HG02943 (cell line): ENCODE measurements around the gene TBC1D22A.

ENCODE experiments used
- ATAC-seq: cut with Tn5 transposase; IDR thresholded peaks from one replicate; pipeline ENCODE4 v1.9.1; 2021; ENCODE audit warnings: mild to moderate bottlenecking, low read depth, moderate library complexity; ENCODE audit not compliant: unreplicated experiment

Gene TBC1D22A

DNA sequence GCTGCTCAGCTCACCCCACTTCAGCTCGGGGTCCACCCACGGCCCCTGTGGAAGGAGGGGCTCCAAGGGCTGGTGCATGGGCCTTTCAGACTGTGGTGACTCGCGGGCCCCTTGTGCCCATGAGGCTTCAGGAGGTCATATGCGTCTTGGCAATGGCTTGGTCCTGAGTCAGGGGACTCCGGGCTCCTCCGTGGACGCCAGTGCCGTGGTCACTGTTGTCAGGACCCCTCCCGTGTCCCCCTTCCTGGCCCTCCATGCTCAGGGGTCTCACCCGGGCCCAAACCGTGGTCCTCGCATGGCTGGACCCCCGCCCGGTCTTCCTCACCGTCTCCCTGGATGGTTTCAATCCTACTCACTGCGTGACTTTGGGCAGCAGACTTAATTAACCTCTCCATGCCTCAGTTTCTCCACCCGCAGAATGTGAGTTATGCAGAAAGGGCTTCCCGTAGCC is 436.4 kb downstream of the TBC1D22A start:
- no peak for ATAC-seq

DNA sequence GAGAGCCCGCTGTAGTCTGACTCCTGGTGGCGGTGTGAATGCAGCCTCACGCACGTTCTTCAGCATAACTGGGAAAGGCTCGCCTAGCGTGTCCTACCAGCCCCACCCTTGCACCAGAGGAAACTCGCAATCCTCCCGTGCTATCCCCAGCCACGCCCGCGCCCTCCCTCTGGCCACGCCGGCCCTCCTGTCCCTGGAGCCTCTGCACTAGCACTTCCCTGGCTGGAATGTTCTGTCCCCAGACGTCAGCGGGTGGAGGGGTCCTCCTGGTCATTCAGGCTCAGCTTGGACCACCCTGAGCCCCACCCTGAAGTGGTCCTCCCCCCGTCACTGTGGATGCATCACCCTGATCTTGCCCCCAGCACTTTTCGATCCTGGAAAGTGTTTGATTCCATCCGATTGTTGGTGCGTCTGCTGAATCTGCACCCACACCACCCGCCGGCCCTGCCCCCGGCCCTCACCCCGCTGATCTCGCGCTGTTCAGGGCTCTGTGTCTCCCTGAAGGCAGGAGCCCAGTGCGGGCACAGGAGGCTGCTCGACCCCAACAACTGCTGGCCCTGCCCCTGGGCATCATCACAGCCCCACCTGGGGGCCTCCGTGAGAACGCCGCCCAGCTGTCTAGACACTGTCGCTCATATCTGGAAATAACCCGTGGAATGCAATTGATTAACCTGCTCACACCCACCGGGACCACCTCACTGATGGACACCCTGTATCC is 437.0 kb downstream of the TBC1D22A start:
- ATAC-seq = no peak

DNA sequence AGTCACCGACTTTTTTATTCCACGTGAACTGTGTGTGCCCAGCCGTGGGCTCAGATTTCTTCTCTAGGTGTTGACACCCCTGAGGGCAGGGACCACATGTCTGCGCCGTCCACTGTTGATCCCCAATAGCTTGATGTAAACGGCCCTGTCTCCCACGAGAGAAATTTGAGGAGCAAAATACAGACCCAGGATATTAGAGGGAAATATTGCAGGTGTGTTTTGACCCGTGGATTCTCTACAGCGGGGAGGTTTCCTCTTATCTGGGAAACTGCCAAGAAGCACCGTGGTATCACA is 437.5 kb downstream of the TBC1D22A start:
- no peak for ATAC-seq

DNA sequence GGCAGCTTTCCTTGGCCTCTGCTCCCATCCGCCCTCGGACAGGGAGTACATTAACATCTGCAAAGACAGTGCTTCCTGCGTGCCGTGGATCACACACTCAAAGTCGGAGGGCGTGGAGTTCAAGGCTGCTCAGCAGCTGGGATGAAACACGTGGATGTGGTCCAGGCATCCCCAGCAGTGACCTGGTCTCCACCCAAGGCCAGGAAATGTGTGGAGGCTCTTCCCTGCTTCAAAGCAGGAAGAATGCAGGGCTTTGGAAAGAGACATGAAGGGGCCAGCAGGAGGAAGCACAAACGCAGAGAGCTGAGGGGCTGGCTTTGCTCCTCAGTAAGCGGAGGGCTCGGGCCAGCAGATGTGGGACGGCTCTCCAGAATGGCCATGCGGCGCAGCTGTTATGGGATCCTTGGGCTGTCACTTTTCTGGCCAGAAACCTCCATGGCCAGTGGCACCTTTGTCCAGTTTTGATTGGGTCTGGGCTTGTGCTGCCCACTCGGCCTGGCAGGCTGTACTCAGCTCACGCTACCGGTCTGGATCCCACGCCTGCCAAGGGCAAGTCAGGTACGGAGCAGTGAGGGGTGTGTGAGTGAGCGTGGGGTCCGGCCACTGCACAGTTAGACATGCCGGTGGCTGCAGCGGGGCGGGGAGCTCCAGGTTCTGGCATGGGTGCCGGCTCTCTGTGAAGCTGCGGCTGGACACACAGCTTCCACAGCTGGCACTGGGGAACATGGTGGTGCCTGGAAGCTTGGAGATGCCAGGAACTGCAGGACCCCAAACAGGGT is 438.0 kb downstream of the TBC1D22A start:
- ATAC-seq = no peak

DNA sequence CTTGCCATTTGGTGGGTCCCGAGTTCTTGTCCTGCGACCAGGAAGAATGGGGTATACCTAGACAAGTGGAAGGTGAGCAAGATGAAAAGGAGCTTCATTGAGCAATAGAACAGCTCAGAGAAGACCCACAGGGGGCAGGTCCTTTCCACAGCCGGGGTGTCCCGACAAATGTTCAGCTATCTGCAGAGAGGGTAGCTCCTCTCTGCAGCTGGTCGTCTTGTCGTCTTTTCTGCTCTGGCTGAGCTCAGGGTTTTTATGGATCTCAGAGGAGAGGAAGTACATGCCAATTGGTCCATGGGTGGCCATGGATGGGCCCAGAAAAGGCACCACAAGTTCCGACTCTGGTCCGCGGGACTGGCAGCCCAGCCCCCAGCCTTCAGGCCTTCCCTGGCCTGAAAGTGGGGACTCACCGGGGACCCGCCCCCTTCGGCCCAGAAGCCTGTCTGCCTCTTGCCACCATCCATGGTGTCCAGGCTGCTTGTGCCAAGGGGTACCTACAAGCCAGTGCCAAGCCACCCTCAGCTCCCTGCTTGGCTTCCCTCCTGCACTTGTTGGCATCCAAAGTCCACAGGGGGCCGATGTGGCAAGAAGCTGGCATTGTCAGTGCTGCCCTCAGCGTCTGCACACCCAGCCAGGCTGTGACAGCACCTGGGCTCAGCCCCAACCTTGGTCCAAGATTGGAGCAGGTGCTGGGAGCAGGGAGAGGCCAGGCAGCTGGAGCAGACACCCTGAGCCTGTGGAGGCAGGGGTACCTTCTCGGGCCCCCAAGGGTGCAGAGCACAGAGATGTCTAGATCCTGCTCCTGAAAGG is 438.9 kb downstream of the TBC1D22A start:
- ATAC-seq = no peak

DNA sequence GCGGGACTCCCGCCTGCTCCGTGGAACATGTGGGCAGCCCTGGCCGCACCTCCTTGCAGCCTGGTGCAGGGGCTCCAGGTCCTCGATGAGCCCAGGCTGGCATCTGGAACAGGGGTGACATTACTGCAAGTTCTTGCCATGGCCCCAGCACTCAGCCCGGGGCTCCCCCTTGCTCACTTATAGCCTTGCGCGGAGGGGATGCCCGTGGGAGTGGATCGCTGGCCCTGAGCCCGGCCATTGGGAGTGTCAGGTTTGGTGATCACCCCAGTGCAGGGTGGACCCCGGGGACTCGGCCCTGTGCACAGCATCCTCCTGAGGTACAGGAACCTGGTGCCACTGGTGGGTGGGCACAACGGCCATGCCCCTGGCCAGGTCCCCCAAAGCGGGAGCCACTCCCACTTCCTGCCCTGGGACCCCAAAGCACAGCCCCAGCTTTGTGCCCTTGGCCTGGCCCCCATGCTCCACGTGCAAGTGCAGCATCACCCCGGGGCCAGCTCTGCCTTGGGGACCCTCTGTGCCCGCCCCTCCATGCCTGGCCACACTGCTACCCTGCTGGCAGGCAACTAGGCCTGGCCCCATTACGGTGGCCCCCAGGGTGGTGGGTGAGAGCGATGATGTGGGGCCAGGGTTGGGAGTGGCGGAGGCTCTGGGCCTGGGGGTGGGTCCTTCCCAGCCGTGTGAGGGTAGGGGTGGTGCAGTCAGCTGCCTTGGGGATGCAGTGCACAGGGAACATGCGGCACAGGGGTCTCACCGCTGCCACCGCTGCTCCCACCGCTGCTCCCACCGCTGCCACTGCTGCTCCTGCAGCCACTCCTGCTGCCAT is 439.8 kb downstream of the TBC1D22A start:
- no peak for ATAC-seq

DNA sequence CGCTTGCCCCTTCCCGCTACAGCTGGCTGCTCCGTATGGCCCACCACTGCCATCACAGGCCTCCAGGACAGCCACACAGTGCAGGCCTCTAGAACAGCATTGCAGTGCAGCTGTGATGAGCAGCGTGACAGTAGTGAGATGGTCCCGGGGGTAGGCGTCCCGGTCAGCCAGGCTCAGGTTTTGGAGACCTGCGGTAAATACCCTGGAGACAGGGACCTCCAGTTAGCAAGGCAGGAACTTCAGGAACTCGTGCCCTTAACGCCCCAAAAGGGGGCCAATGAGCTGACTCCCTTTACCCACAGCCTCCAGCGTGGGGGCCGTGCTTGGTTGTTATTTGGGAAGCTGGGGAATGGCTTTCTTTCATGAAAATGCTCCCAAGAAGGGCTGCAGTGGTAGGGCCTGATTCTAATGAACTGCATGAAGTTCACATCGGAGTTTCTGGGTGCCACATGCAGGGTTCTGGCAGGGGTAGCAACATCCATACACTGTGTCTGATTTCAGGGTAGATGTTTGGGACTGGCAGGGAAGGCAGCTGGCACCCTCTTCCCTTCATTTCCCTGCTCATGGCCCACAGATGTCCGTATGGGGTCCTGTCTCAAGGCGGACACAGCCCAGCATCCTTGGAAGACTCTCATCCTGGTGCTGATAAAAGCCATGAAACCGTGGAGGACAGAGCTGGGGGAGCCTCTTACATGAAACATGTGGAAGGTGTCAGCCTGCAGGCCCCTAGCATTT is 440.5 kb downstream of the TBC1D22A start:
- no peak for ATAC-seq

DNA sequence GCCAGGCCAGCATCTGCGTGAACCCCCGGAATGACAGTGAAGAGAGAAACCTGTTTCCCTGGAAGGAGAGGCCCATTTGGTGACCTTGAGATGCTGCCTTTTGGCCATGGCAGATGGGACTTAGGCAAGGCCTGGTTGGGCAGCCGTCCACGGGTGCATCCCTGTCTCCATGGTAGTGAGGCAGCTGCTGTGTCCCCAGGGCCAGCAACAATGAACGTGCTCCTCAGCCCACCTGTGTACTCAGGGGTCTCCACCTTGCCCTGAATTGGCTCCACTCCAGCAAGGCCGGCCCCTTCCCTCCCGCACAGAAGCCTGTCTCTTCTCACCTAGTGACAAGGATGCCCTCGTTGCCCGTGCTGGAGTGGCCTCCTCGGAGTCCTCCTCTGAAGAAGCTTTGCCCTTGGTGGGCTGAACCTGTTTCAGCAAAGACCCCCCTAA is 441.1 kb downstream of the TBC1D22A start:
- ATAC-seq = no peak

DNA sequence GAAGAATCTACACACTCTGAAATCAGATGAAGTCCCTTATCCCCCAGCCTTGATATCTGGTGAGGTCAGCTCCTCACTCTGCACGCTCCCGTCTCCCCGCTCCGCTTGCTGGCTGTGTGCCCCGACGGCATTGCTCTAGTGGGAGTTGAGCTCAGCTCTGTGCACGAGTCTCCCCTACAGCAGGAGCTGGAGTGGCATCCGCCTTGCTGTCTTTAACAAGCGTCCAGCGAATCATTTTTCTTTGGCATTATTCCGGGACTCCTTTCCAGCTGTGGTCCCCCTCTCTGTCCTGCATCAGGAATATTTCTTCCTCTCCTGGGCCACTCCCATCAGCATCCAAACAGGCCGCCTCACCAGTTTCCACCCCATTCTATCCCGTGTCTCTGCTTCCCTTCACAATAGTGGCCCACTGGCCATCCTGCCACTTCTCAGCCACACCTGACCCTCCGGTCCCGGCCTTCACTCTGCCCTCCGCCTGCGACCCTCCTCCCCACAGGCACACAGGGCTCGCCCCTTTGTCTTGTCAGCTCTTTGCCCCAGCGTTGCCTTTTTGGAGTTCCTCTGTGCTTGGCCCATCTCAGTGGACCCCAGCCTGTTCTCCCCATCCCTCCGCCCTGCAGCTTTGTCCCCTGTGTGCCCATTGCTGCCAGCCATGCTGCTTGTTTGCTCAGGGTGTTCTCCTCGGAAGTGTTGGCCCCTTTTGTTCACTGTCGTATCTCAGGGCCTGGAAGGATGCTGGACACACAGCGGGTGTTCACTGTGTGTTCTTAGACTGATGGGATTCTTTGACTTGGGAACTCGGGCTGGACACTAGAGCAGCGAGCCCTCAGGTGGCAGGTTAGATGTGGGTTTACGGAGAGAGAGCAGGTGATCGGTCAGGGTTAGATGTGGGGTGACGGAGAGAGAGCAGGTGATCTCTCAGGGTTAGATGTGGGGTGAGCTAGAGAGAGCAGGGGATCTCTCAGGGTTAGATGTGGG is 441.8 kb downstream of the TBC1D22A start:
- ATAC-seq = no peak

DNA sequence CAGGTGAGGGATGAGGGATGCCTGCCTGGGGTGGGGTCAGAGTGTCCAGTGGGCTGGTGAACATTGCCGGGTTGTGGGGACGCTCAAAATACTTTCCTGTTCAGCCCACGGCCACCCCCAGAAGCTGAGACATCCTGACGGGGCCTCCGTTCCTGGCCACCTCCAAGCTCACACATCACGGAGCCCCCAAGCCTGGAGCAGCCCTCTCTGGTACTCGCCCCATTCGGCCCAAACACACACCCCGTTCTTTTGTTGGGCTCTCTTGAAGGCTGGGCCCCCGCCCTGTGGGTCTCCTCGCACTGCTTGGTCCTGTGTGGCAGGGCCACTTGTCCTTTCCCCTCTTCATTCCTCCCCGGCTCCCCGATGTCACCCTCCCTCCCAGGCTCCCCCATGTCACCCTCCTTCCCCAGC is 442.6 kb downstream of the TBC1D22A start:
- ATAC-seq = no peak

DNA sequence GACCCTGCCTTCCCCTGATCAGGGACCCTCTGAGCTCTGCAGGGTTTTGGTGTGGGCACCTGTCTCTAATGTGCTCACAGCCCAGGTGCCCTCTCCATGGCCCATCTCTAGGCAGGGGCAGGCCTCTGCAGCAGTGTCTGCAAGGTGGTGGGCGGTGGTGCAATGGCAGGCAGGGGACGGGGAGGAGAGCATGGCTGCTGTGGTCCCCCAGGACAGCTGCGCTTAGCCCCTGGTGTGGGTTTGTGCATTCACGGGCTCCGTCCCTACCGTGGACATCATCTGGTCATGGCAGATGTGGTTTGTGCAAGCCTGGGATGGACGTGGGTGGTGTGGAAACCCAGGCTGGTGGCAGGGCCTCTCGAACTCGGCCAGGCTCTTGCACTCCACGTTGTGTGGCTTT is 443.1 kb downstream of the TBC1D22A start:
- no peak for ATAC-seq

DNA sequence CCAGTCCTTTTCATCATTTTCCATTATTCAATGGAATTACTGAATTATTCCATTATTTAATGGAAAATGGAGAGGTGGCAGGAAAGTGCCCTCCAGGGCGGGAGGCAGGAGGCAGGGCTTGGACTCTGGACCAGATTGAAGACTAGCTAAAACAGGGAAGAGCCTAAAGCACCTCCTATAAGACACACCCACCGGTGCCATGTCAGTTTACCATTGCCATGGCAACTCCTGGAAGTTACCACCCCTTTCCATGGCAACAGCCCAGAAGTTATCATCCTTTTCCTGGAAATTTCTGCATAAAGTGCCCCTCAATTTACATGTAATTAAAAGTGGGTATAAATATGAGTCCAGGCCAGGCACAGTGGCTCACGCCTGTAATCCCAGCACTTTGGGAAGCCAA is 443.7 kb downstream of the TBC1D22A start:
- ATAC-seq = no peak

DNA sequence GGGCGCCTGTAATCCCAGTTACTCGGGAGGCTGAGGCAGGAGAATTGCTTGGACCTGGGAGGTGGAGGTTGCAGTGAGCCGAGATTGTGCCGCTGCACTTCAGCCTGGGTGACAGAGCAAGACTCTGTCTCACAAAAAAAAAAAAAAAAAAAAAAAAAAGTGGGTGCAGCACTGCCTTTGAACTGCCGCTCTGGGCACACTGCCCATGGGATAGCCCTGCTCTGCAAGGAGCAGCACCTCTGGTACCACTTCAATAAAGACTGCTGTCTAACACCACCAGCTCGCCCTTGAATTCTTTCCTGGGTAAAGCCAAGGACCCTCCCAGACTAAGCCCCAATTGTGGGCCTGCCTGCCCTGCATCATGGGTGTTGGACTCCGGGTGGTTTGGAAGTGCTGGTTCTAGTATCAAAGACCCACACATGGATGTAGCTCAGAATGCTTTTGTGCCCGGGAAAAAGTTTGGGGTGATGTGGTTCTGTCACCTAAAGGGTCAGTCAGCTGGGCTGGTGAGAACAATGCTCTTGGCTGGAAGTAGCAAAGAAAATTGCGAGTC is 444.3 kb downstream of the TBC1D22A start:
- no peak for ATAC-seq

DNA sequence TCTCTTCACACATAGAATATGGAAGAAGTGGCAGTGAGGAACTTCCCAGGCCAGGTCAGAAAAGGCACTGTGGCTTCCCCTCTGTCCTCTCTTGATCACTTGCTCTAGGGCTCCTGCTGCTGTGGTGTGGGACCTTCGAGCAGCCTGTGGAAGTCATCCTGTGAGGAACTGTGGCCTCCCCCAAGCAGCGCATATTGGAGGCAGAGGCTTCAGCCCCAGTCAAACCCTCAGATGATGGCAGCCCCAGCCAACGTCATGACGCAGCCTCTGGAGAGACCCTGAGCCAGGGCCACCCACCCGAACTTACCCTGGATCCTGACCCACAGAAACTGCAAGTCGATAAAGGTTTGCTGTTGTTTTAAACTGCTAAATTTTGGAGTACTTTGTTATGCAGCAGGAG is 444.9 kb downstream of the TBC1D22A start:
- no peak for ATAC-seq

DNA sequence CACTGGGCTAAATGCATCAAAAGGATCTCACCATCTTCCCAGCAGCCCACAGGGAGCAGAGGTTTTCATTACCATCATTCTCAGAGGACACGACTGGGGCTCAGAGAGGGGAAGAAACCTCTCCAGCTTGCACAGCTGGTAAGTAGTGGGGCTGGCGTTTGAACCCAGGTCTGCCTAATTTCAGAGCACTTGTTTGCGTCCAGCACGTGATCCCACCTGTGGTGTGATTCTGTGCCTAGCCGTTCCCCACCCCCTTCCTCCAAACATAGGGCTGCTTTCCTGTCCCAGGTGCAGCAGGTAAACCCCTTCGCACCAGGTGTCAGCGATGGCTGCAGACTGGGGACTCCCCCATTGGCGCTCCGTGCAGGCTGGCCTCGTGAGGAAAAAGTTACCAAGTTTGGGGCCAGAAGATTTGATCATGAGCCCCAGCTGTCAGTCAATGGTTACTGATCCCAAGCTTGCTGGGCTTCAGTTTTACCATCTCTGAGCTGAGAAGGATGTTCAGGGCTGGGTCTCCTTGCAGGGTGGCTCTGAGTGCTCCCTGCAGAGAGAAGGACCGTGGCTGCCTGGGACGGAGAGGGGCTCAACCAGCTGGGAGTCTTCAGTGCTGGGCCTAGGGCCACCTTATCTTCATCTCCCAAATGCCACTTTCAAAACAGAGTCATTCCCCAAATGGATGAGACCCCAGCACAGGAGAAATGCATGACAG is 445.6 kb downstream of the TBC1D22A start:
- ATAC-seq = no peak

DNA sequence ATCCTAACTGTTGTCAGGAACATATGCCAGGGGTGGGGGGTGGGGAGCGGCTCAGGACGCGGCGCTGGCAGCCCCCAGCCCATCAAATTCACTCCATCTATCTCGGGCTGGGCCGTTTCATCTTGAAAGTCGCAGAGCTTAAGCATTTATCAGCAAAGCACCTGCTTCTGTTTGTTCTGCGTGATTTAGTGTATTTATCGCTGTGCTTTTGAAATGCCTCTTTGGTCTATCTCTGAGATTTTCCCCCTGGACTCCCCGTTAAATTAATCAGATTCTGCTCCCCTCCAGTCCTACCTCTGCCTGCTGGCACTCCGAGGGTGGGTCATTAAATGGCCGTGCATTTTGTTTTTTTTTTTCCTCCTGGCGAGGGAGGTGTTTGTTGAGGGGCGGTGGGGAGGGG is 446.2 kb downstream of the TBC1D22A start:
- ATAC-seq = no peak

DNA sequence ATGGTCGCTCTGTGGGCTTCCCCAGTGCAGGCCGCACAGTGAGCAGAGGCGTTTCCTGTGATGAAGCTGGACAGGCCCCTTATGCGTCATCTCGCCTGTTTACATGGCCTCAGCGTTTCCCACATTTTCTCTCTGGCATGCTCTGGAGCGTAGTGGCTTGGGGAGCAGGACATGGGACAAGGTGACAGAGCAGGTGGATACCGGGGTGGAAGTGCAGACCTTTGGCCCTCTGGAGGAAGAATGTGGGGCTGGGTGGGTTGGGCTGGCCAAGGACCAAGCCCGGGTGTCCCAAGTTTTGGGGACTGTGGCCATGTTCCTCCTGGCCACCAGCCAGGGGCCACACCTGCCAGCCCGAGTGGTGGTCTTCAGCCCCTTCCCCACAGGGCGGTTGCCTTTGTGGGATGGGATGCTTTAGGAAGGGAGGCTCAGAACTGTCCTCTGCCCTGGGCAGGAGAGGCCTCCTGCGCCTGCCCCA is 446.6 kb downstream of the TBC1D22A start:
- ATAC-seq = no peak
